C4-2B (cell line): ENCODE measurements around the gene UBE3C.

Experiments used
- H3K27ac ChIP-seq: fragments of 450-650 bp; 2 replicates; pipeline ENCODE4 v1.5.1; 2017
- CTCF ChIP-seq: fragments of 450-650 bp; conservative IDR thresholded peaks from 2 replicates; pipeline ENCODE4 v1.5.1; 2017; ENCODE audit warnings: mild to moderate bottlenecking
- ZFX ChIP-seq: fragments of 450-650 bp; IDR thresholded peaks from 2 replicates; pipeline ENCODE4 v1.6.1; 2017

Gene UBE3C

GRCh38 chr7:157222687-157223086, 84.0 kb downstream of the UBE3C start:
- TF ChIP-seq ZFX = no peak
- no peak for TF ChIP-seq CTCF
- no peak overlapping the region for H3K27ac ChIP-seq

GRCh38 chr7:157224627-157225026, 85.9 kb downstream of the UBE3C start:
- TF ChIP-seq ZFX = no peak
- peak; percentile 71 for TF ChIP-seq CTCF
- H3K27ac ChIP-seq = no peak overlapping the region

GRCh38 chr7:157228864-157229422, 90.2 kb downstream of the UBE3C start:
- H3K27ac ChIP-seq = no peak overlapping the region
- TF ChIP-seq ZFX (no peak), CTCF (peak; percentile 76)

- no peak for TF ChIP-seq ZFX
- TF ChIP-seq CTCF = no peak
- H3K27ac ChIP-seq = no peak overlapping the region
Observed at GRCh38 chr7:157233677-157234076, 95.0 kb downstream of the UBE3C start.

GRCh38 chr7:157234271-157234670, 95.5 kb downstream of the UBE3C start:
- no peak overlapping the region for H3K27ac ChIP-seq
- TF ChIP-seq CTCF (no peak), ZFX (no peak)

GRCh38 chr7:157235357-157236333, 96.9 kb downstream of the UBE3C start:
- no peak for TF ChIP-seq CTCF
- no peak overlapping the region for H3K27ac ChIP-seq

GRCh38 chr7:157238087-157238486, 99.4 kb downstream of the UBE3C start:
- TF ChIP-seq ZFX (no peak), CTCF (peak; percentile 36)
- H3K27ac ChIP-seq = no peak overlapping the region
